GM12801 (cell line): ENCODE data around the gene WNT7A.

Experiments
- TF ChIP-seq, protein P1 (sequence below): IDR thresholded peaks from one replicate; pipeline ENCODE4 v1.5.1; 2011; ENCODE audit warnings: control low read depth; ENCODE audit not compliant: insufficient read length; ENCODE audit errors: extremely low read depth

Gene WNT7A

DNA sequence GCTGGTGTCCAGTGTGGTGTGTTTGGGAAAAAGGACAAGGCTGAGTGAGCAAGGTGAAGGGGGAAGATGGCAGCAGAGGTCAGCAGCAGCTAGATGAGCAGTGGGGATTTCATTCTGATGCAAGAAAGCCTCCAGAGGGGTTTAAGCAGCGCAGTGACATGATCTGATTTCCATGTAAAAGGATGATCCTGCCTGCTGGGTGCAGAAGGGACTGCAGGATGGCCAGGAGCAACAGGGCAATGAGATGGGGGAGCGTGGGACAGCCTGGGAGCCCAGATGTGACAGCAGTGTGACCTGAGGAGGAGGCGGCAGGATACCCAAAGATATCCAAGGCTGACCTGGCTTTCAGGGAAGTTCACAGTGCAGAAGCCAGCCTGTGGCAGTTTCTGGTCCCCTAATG lies 6.1 kb downstream of the WNT7A start:
- TF ChIP-seq, protein P1, sequence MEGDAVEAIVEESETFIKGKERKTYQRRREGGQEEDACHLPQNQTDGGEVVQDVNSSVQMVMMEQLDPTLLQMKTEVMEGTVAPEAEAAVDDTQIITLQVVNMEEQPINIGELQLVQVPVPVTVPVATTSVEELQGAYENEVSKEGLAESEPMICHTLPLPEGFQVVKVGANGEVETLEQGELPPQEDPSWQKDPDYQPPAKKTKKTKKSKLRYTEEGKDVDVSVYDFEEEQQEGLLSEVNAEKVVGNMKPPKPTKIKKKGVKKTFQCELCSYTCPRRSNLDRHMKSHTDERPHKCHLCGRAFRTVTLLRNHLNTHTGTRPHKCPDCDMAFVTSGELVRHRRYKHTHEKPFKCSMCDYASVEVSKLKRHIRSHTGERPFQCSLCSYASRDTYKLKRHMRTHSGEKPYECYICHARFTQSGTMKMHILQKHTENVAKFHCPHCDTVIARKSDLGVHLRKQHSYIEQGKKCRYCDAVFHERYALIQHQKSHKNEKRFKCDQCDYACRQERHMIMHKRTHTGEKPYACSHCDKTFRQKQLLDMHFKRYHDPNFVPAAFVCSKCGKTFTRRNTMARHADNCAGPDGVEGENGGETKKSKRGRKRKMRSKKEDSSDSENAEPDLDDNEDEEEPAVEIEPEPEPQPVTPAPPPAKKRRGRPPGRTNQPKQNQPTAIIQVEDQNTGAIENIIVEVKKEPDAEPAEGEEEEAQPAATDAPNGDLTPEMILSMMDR = no peak

DNA sequence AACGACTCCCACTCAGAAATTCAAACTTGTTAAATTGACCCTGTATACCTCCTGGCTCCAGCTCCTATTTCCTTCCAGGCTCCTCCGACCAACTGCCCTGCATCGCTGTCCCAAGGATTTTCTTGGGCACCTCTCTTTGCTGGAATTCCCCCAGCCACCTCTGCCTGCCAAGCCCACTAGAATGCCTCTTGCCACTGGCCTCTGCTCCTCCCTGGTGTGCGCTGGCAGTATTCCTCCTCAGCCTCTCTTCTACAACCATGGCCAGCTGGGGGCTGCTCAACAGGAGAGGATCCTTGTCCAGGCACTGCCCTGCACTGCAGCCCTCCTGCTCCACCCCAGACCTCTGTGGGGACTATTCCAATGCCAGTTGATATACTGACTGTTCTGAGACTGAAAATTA lies 7.4 kb downstream of the WNT7A start:
- TF ChIP-seq, protein P1 = no peak

DNA sequence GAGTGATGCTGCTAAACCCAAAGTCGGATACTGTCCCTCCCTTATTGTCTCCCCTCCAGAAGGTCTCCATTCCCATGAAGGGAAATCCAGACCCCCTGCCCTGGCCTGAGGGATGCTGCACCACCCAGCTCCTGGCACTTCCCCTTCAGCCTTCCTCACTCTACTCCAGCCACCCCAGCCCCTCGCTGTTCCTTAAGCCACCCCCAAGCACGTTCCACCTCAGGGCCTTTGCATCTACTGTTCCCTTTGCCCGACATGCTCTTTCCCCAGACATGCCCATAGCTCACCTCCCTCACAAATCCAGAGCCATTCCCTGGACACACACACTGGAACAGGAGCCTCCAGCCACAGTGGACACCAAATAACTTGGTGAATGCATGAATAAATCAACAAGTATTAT lies 8.1 kb downstream of the WNT7A start:
- TF ChIP-seq, protein P1 = no peak

DNA sequence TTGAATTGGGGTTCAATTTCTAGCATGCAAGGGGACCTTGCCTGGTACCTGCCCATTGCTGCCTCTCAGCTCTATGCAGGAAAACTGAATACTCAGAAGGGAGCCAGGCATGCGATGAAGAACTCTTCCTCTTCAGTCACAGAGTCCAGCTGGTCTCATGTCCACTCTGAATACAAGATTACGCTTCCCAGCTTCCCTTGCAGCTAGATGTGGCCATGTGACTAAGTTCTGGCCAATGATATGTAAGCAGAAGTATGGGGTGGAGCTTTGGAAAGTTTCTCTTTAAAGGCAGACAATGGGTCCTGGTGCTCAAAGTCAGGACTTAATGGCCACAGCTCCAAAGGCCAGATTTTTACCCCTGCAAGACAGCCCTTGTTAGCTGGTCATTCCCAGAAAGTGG lies 9.0 kb downstream of the WNT7A start:
- TF ChIP-seq, protein P1 = no peak

DNA sequence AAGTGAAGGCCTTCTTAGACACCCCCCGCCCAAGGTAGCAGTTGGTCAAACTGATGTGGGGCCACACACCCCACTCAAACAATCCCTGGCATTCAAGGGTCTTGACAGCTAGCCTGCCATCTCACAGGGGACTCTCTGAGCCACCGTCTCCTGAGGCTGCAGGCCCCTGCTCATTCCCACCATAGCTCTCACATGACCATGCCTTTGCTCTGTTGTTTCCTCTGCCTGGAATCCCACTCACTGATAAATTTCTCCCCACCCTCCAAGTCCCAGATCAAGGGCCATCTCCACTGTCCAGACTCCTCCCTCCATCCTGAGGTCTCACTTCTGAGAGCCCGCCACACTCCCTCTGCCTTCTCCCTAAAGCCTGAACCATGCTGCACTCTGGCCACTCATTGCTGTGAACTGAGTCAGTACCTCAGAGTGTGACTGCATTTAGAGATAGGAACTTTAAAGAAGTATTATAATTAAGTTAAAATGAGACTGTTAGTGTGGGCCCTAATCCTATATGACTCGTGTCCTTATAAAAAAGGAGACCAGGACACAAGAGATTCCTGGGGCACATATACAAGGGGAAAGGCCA lies 10.0 kb downstream of the WNT7A start:
- TF ChIP-seq, protein P1 = no peak

DNA sequence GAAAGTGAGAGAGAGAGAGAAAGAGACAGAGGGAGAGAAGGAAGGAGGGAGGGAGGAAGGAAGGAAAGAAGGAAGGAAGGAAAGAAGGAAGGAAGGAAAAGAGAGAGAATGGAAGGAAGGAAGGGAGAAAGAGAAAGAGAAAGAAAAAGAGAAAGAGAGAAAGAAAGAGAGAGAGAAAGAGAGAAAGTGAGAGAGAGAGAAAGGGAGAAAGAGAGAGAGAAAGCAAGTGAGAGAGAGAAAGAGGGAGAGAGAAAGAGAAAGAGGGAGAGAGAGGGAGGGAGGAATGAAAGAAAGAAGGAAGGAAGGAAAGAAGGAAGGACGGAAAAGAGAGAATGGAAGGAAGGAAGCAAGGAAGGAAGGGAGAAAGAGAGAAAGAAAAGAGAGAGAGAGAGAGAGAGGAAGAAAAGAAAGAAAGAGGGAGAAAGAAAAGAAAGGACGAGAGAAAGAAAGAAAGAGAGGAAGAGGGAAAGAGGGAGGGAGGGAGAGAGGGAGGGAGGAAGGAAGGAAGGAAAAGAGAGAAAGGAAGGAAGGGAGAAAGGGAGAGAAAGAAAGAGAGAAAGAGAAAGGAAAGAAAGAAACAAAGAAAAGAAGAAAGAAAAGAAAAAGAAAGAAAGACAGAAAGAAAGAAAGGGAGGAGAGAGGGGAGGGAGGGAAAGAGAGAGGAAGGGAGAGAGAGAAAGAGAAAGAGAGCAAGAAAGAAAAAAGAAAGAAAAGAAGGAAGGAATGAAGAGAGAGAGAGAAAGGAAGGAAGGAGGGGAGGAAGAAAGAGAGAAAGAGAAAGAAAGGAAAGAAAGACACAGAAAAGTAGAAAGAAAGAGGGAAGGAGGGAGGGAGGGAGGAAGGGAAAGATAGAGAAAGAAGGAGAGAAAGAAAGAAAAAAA lies 10.8 kb downstream of the WNT7A start:
- TF ChIP-seq, protein P1 = no peak

DNA sequence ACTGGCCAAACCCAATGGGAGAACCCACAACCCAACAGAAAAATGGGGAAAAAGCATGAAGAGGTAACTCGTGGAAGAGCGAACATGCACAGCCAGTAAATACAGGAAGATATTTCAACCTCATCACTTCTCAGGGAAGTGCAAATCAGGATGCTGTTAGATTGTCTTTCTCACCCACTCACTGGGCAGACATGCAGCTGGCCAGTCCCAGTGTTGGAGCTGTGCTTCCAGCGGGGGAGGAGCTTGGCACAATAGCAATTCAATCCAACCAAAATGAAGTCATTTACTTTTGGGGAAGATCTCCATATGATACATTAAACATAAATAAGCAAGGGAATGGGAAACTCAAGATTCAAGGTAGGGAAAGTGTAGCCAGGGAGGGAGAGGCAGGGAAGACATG lies 12.1 kb downstream of the WNT7A start:
- TF ChIP-seq, protein P1 = no peak
